NCI-H2227 (cell line): ENCODE measurements around the gene BDH1.
"Not testable (repeated sequence)": the region's sequence is repeated elsewhere in the genome, so short reads cannot be mapped to it uniquely, and the experiment has no call there.

Experiments used
- DNase-seq: peaks from one replicate; lab custom pipeline; 2025; ENCODE audit not compliant: unreplicated experiment; lab: John Stamatoyannopoulos, UW

The BDH1 gene, protein sequence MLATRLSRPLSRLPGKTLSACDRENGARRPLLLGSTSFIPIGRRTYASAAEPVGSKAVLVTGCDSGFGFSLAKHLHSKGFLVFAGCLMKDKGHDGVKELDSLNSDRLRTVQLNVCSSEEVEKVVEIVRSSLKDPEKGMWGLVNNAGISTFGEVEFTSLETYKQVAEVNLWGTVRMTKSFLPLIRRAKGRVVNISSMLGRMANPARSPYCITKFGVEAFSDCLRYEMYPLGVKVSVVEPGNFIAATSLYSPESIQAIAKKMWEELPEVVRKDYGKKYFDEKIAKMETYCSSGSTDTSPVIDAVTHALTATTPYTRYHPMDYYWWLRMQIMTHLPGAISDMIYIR

DNA sequence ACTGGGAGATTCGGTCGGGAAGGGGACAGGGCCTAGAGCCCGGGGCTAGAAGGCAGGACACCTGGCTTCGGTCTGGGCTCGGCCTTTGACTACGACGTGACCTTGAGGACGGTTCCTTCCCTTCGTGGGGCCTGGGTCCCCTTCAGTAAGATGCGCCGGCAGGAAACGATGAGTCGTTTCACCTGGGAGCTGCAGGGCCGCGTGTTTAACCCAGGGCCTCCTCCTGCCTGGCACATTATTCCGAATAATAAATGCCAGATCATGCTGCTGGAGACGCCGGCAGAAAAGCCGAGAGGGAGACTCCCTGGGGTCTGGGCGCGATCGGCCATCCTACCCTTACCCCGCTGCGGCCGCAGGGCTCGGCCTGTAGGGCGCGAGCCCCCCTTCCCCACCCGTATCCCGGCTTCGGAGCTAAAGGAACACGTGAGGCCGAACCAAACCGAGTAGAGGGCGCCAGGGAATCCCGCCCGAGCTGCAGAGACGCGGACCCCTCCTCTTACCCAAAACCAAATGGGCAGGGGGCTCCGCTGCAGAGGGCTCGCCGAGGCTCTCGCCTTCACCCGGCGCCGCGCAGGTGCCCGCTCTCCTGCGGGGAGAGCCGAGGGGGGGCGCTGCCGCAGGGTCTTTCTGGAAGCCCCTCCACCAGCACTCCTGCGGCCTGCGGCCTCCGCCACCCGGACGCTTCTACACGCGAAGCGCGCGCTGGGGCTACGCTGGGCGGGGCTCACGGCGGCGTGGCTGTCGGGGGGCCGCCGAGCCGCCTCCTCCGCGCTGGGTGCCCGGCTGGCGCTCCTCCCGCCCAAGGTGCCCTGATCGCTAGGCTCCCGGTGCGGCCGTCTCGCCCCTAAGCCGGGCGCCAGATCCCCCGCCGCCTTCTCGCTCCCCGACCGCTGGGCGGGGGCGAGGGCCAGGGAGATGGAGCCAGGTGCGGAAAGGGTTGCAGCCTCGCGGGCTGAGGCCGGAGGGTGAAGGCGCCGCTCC lies at the start of gene BDH1:
Gene BDH1, minus strand, starts transcription at position 688 of the 981 bp plus-strand sequence. CDS start 9,525 bp downstream, outside the sequence.
- DNase-seq, result peak; percentile 77

DNA sequence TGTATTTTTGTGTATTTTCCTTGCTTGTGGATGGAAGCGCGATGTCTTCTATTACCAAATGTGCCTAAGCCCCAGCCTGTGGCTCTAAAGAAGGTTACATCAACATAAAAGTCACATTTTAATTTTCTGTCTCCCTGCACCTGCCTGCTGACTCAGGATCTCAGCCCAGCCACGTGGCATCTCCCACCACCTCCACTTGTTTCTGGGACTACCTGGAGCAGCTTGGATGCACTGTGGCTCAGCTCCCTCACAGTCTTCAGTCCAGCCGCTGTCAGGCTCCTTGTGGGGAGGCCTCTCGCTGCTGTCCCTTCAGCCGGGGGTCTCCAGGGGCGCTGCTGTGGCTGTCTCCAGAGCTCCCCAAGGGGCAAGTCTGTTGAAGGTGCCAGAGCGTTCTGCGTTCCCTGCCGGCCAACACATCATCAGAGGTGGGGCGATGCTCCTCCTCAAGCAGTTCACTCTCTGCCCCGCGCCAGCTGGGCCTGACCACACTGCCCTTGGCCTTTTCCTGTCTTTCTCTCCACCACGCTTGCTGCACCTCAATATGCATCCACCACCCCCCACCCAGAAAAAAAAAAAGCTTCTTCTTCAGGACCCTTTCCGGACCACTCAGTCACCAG lies 47.7 kb upstream of the BDH1 start:
- no peak for DNase-seq

DNA sequence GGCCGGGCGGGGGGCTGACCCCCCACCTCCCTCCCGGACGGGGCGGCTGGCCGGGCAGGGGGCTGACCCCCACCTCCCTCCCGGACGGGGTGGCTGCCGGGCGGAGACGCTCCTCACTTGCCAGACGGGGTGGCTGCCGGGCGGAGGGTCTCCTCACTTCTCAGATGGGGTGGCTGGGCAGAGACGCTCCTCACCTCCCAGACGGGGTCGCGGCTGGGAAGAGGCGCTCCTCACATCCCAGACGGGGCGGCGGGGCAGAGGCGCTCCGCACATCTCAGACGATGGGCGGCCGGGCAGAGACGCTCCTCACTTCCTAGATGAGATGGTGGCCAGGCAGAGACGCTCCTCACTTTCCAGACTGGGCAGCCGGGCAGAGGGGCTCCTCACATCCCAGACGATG lies 46.6 kb upstream of the BDH1 start:
- DNase-seq, result not testable (repeated sequence)

DNA sequence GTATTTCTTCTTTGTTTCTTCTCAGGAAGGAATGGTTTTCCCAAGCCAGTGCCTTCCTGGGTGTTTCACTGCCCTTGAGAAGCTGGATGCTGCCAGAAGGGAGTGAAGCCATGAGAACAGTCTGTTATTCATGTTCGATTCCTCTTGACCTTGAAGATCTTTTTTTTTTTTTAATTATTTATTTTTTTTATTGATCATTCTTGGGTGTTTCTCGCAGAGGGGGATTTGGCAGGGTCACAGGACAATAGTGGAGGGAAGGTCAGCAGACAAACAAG lies 45.7 kb upstream of the BDH1 start:
- DNase-seq, result not testable (repeated sequence)

DNA sequence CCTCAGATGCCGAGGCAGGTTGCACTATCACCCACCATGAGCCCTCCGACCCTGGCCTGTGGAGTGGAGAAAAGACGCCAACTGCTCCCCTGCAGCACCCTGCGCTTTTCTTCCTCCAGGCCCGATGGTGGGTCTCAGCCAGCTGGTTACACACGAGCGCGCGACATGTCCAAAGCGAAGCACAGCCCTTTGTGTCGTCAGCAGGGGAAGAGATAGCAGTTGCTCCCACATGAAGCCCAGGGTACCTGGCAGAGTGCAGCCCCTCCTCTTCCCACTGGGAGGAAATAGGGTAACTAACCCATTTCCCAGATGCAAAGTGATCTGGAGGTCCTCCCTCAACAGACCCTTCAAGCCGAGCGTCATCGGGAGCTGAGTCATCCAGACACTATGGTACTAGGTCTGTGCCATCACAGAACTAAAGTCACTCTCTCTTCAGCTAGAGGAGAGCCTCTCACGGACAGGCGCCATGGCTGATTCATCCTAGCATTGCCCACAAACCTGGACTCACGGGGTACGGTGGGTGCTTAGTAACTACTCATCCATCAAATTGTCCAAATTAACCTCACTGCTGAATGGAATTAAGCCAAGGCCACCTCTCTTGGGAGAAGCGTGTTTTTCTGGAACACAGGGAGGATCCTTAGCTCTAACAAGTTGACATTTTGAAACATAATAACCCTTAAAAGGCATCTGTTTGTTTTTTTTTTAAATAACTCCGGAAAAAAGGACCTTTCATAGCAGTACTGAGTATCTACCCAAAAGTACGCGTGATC lies 45.2 kb upstream of the BDH1 start:
- no peak for DNase-seq

DNA sequence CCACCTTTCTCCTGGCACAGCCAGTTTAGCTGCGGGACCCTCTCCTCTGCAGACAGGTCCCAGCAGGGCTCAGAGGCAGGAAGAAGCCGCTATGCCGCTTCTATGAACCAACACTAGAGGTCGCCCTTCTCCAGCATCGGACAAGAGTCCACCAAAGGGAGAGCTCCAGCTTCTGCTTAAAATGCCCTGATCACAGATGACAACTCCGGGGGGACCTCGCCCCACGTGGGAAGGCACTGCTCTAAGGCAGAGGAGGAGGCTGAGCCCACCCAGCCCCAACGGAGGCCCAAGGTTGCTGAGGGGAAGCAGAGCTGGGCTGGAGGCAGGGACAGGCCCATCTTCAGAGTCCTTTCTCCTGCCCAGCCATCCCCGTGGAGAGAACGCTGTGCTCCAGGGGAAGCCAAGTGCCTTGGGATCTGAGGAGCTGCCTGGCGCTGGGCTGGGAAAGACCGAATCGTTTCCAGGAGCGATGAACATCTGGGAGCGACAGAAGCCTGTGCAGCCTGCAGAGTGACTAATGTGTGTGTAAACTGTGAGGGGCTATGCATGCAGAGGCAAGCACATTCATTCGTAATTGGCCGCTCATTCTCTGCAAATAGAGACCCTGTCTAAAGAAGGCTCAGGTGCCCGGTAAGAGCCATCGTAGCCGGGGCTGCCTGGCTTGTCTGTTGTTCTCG lies 43.5 kb upstream of the BDH1 start:
- DNase-seq, result no peak

DNA sequence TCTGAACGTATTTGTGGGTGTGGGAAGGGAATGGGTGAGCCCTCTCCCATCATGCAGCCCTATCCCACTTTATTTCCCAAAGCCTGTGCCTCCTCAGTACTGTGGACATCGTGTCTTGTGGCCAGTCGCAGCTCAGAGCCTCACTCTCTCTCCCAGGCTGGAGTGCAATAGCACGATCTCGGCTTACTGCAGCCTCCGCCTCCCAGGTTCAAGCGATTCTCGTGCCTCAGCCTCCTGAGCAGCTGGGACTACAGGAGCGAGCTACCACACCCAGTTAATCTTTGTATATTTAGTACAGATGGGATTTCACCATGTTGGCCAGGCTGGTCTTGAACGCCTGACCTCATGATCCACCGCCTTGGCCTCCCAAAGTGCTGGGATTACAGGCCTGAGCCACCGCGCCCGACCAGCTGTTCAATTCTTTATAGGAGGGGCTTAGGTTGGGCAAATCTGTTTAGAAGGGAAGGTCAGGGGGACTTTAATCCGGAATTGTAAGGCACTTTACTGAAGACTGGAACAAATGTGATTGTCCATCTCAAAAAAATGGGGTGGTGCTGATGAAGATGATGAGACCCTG lies 42.7 kb upstream of the BDH1 start:
- no peak for DNase-seq

DNA sequence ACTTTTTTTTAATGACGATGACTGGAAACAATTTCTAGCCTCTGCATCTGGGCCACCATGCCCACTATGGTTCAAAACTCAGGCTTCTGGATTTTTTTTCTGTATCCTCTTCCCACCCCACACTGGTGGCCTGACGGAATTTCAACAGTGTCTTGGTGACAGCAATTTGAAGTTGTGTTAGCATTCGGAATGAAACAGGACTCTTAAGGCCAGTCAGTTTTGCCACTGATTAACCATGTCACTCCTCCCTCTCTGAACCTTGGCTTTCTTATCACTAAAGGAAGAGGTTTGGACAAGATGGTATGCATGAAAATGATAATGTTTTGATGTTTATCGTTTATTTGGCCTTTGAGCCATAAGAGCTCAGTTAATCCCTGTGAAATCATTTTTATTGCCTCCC lies 41.6 kb upstream of the BDH1 start:
- no peak for DNase-seq

DNA sequence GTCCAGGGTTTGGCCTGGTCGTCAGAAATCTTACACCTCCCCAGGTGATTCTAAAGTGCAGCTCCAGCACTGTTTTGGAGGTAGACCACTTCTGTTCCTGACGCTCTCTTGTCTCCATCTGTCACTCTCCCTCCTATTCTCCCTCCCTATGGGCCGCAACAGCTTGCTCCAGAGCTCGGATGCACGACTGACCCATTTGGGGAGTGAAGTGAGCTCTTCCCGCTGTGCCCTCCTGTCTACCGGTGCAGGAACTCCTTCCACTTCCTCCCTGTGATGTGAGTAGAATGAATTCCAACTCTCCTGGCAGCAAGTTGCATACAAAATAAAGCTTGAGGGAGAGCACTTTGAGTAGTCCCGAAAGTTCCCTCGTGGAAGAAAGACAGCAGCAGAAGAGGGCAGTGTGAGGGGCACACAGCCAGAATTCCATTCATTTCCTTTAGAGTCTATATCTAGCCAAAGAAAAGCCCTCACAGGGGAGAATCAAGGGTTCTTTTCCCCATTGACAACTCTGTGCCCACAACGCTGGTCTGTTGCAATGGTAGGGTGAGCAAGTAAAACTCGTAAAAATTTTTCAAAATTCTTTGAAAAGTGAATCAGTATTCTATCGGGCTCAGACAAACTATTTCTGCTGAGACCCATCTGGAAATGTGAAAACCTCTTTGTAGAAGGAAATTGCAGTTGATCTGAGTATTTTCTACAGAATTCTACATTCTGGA lies 39.9 kb upstream of the BDH1 start:
- no peak for DNase-seq

DNA sequence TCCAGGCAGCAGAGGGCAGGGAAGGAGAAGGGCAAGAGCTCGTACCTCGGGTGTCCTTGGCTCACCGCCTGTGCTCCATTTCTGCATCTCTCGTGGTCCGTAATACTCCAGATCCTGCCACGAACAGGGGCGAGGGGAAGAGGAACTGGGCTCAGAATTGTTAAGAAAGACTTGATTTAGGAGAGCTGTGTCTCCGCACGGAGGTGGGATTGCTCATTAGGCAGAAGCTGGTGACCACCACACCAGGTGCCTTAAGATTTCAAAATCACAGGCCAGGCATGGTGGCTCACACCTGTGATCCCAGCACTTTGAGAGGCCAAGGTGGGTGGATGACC lies 37.2 kb upstream of the BDH1 start:
- no peak for DNase-seq

DNA sequence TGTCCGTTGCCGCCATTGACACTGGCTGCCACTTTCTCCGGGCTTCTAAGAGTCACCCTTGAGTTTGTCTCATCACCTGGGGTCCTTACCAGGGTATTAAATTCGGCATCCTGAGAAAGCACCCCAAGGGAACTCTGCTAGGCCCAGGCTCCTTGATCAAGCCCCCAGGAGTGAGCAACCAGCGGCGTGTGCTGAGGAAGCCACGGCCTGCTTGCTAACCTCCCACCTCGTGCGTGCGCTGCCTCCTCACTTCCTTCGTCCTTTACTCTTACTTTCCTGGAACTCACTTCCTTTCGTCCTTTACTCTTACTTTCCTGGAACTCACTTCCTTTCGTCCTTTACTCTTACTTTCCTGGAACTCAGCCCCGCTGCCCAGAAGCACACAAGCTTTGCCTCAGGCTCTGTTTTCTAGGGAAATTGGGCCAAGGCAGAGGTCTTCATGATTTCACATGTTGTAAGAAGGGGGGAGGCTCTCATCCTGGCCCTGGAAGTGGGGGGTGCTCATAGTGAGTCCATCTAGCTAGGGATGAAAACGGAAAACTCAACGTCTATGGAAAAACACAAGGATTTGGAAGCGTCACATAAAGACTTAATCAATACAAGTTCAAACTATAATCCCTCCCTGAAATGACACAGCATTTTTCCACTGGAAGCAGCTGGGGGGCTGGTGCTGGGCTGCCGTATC lies 36.7 kb upstream of the BDH1 start:
- DNase-seq, result no peak

DNA sequence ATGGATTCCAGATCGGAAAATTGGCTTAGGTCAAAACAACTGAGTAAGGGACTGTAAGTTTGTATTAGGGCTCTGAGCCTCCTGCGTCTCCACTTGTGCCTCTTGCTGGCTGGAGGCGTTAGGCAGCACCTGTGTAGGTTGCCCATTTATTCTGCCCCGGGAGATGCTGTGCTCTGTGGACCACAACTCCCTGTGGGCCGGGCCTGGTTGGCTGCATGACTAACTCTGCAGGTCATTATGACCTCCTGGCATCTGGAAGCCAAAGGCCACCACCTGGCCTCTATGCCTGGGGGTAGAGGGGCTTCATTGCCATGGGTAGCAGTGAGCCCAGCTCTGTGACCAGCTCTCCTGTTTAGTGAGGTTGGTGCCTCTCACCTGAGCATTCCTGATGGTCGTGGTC lies 36.0 kb upstream of the BDH1 start:
- no peak for DNase-seq

DNA sequence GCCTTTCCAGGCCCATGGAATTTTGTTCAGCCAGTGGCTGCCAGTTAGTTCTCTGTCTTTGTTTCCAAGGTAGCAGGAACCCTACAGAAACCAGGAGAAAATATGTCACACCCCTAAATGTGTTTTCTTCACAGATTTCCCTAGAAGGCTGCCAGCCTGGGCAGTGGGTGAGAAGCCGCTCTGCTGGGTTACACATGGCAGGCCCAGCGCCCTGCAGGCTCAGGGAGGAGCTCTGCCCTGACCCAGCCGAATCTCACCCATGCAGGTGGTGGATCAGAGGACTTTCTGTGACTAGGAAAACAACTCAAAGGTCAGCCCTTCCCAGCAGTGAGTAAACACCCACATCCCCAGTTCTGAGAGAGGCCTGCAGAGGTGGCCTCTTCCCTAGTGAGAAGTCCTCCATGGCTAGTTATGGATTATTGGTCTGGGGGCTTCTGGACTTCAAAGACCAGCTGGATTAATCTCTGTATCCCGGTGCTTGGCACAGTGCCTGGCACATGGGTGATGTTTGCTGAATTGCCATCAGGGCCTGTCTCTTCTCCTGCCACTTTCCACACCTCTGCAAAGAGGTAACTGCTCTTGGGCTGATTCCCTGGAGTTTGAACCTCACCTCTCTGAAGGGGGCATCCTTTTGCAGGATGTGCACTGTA lies 34.7 kb upstream of the BDH1 start:
- no peak for DNase-seq

DNA sequence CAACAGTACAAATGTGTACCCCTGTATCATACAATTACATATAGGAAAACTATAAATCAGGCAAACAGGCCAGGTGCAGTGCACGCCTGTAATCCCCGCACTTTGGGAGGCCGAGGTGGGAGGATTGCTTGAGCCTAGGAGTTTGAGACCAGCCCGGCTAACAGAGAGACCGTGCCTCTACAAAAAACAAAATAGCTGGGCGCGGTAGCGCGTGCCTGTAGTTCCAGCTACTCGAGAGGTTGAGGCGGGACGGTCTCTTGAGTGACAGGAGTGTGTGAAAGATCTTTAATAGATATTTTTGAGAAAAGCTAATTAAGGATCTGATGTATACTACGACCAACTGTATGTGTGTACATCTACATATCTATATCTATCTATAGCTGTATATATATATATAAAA lies 33.8 kb upstream of the BDH1 start:
- DNase-seq, result no peak

DNA sequence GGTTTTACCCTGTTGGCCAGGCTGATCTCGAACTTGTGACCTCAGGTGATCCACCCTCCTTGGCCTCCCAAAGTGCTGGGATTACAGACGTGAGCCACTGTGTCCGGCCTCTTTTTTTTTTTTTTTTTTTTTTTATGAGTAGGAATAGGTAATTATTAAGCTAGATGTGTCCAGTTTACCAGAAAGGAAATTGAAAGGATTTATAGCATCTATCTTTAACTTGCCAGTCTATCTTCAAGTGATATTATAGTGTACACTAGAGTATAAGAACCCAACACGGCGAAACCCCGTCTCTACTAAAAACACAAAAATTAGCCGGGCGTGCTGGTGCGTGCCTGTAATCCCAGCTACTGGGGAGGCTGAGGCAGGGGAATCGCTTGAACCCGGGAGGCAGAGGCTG lies 31.0 kb upstream of the BDH1 start:
- DNase-seq, result not testable (repeated sequence)

DNA sequence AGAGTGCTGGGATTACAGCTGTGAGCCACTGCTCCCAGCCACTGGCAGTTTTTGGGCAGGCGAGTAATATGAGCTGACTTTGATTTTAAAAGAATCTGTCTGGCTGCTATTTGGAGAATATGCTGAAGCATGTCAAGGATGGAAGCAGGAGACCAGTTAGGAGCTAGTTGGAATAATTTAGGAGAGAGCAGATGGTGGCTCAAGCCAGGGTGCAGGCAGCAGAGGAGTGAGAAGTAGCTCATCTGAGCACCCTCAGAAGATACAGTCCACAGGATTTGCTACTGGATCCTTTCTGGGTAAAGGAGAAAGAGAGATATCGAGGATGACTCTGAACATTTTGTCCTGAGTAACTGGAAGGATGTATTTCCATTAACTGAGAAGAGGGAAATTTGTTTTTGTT lies 30.4 kb upstream of the BDH1 start:
- no peak for DNase-seq

DNA sequence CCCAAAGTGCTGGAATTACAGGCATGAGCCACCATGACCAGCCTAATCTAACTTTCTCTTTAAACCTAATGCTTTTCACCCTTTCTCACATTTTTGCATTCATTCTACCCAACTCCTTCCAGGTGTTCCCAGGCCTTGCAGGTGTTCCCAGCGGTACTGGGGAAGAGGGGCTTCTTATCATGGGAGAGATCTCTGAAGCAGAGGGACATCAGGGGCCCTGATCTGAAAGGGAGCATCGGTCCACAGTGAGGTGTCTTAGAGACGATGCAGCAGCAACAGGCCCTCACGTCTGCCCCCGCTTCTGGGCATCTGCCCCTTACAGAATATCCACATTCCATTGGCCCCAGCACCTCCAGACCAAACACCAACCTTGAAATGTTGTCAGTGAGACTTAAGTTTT lies 29.0 kb upstream of the BDH1 start:
- DNase-seq, result no peak

DNA sequence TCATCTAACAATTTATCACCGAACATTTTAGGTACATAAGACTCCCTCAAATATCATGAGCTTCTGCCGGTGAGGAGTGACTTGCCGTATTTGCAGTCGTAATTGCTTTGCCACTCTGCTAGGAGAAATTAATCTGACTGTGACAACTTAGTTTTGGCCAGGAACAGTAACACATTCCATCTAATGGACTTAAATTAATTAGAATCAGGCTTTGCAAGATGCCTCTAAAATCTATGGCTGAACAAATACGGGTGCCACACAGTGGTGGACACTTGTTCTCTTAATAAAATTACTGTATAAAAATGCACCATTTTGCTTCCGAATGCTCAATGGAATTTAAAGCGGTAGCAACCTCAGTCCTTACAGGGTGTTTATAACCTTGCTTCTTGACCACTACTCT lies 27.6 kb upstream of the BDH1 start:
- no peak for DNase-seq

DNA sequence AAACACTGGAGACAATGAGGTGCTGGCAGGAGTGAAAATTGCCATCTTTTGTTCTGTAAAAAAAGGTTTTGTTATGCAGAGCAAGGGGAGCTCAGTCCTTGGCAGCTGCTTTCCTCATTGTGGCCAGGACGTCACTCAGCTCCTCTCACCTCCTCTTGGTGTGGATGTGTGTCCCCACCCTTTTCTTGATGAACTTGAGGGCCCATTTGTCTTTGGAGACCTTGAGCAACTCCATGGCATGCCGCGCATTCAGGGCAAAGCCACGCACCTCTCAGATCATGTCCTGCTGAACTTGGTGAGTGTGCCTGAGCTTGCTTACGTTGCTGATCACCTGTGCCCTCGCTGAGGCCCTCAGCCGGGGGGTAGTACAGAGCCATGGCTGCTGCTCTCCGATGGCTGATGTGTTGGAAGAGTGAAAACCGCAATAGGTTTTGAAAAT lies 24.5 kb upstream of the BDH1 start:
- DNase-seq, result no peak
